Measurements from ENCODE around the gene PRMT9.

DNA sequence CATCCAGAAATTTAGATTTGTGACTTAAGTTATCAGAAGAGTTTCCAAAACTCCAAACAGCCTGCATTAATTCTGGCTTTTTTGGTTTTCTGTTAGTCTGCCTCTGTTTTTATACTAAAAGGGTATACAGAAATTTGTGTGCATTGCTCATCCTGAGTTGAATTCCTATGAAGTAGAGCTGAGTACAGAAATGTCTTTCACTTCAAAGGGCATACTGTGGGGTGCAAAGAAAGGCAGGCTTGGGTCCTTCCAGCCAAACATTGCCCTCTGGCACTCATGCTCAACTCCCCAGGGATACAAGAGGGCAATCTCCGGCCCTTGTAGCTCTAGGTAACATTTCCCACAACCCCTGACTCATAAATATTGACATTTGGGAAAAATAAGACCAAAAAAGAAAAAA lies 94.4 kb downstream of the PRMT9 start:
- TF ChIP-seq, protein P1, sequence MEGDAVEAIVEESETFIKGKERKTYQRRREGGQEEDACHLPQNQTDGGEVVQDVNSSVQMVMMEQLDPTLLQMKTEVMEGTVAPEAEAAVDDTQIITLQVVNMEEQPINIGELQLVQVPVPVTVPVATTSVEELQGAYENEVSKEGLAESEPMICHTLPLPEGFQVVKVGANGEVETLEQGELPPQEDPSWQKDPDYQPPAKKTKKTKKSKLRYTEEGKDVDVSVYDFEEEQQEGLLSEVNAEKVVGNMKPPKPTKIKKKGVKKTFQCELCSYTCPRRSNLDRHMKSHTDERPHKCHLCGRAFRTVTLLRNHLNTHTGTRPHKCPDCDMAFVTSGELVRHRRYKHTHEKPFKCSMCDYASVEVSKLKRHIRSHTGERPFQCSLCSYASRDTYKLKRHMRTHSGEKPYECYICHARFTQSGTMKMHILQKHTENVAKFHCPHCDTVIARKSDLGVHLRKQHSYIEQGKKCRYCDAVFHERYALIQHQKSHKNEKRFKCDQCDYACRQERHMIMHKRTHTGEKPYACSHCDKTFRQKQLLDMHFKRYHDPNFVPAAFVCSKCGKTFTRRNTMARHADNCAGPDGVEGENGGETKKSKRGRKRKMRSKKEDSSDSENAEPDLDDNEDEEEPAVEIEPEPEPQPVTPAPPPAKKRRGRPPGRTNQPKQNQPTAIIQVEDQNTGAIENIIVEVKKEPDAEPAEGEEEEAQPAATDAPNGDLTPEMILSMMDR (IDR thresholded peaks at IDR 0.05) = no peak
- TF ChIP-seq POLR2A (IDR thresholded peaks at IDR 0.05) = no peak
